PC-3 (cell line): ENCODE results near the gene CYB5R2.

ENCODE experiments used
- CTCF ChIP-seq: fragments of 300-600 bp; sonication (generic); conservative IDR thresholded peaks from 2 replicates; pipeline ENCODE4 v1.5.1; 2017; ENCODE audit warnings: antibody characterized with exemption, low read depth, mild to moderate bottlenecking, low read length
- EZH2 ChIP-seq: fragments of 300-600 bp; sonication (generic); IDR thresholded peaks from one replicate; pipeline ENCODE4 v1.6.1; 2017; ENCODE audit warnings: antibody characterized with exemption, mild to moderate bottlenecking, low read length; ENCODE audit not compliant: unreplicated experiment
- EZH2phosphoT487 ChIP-seq: fragments of 300-600 bp; sonication (generic); IDR thresholded peaks from 2 replicates; pipeline ENCODE4 v1.6.1; 2018; ENCODE audit warnings: mild to moderate bottlenecking, antibody characterized with exemption, low read length, borderline replicate concordance

DNA sequence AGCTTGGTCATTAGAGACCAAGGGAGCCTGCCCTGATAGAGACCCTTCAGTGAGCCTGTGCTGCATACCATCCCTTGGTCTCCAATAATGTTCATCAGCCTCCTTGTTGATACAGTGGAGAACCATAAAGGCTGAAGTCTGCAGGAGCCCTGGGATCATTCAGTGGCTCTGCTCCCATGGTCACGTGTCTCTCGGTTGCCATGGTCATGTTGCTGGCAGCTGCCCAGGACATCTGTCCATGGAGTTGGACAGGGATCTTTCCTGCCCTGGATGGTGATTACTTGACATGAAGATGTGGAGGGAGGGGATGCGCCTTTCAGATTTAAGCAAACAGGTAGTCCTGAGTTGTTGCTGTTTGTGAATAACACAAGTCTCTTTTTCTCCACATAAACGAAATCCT is 38.2 kb downstream of the CYB5R2 start:
- TF ChIP-seq CTCF (no peak), EZH2 (no peak), EZH2phosphoT487 (no peak)
